DMS79 treated with DMSO at 0.1 percent for 48 hours (cell line): ENCODE data around the gene PRPF38B.
A peak's percentile ranks its signal among the peaks of the same experiment; 100 is the strongest.
"Not testable (repeated sequence)": the region's sequence is repeated elsewhere in the genome, so short reads cannot be mapped to it uniquely, and the experiment has no call there.

ENCODE experiments used
- DNase-seq: peaks from one replicate; lab custom pipeline; 2025; lab: John Stamatoyannopoulos, UW

The PRPF38B gene, protein sequence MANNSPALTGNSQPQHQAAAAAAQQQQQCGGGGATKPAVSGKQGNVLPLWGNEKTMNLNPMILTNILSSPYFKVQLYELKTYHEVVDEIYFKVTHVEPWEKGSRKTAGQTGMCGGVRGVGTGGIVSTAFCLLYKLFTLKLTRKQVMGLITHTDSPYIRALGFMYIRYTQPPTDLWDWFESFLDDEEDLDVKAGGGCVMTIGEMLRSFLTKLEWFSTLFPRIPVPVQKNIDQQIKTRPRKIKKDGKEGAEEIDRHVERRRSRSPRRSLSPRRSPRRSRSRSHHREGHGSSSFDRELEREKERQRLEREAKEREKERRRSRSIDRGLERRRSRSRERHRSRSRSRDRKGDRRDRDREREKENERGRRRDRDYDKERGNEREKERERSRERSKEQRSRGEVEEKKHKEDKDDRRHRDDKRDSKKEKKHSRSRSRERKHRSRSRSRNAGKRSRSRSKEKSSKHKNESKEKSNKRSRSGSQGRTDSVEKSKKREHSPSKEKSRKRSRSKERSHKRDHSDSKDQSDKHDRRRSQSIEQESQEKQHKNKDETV

DNA sequence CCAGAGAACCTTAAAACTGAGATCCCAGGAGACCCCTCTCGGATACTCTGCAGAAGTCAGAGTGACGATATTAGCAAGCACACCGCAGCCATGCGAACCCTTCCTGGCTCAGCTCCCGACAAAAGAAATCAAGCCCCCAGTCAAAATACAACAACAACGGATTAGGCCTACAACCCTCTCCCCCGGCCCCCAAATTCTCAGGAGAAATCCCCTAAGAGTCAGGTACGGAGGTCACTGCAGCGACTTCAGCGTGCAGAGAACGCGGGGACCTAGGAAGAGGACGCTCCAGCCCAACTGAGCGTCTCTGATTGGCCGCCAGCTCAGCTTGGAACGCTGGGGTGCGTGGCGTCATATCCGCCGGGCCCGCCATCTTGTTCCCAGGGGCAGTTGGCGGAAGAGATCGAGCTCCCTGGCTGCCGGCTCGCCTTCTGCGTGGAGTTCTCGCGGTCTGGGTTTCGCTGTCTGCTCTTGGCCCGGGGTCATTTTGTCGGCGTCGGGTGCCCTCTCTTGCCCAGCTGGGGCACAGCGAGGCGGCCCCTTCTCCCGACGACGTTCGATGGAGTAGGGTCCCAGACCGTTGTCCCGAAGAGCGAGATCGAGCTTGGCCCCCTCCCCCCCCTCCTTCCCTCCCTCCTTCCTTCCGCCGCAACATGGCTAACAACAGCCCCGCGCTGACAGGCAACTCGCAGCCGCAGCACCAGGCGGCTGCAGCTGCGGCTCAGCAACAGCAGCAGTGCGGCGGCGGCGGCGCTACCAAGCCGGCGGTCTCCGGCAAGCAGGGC is at the start of gene PRPF38B:
PRPF38B (plus strand) TSS at position 369 of the 782 bp plus-strand sequence; CDS start at position 651, 282 bp downstream.
- DNase-seq, result peak; percentile 86

DNA sequence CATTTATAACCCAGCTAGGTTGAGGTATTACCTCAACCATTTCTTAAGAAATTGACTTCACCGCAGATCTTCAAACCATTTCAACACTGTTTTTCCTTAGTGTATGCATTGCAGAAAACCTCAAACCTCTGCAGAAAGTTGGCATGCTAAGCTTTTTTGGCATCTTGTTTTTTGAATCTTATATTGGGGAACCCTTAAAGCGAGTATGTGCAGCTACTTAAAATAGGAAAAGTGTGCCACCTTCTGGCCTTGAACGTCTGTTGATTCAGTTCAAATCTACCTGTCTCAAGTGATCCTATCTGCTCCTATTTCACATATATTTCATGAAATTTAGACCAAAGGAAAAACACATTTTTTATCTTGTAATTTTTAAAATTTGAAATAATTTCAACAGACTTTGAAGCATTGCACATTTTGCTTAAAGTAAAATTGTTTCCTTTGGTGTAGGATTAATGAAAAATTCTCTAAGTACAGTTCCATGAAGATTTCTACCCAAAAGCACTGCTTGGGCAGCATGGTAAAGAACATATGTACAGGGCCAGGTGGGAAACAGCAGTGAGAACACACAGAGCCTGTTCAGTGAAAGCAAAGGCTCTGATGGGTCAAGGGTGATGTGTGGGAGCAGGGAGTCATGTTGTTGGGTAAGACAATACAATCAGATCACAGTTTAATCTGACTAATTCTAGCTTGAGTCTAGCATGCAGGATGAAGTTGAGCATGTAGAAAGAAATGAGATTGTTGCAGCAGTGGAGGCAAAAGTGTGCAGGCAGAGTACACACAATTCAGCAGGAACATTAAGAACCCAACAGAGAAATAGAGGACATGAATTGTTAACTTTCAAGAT is 48.4 kb upstream of the PRPF38B start:
- peak; percentile 86 for DNase-seq

DNA sequence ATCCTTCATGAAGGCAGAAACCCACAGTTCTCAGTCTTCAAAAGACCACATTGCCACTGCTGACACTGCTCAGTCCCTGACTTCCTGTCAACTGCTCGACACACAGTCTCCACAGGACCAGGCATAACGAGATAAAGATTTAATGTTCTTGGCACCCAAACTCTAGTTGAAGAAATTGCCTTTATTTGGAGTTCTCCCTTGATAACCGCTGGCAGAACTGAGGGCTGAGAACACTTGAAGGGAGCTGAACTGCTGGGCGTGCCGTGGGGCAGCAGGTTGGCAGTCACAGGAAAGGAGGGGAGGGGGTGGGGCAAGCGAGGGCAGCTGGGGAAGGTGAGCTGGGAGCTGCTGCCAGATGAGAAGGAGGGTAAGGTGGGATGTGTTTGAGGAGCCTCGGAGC is 47.1 kb upstream of the PRPF38B start:
- peak; percentile 61 for DNase-seq

DNA sequence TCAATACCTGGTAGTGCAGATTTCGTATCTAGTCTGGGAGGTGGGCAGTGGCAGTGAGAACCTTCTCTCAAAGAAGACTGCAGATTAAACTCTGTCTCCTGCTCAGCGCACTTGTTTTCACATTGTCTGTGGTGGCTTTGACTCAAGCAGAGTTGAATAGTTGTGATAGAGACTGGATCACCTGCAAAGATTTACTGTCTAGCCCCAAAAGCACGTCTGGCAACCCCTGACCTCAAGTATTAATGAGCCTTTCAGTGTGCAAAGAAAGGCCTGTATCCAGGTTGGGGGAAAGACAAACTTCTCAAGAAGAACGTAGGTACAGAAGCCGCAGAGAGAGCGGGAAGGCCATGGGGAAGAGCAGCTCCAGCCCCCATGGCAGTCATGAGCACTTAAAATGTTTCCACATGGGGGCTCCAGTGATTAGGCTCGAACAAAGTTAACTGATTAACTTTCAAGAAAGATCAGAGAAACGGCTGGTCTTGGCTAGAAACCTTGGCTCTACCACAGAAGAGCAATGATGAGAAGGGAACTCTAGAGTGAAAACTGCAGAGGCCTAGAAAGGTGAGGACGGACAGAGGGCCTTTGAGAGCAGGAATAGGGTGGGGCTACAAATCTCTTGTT is 46.4 kb upstream of the PRPF38B start:
- DNase-seq, result no peak

DNA sequence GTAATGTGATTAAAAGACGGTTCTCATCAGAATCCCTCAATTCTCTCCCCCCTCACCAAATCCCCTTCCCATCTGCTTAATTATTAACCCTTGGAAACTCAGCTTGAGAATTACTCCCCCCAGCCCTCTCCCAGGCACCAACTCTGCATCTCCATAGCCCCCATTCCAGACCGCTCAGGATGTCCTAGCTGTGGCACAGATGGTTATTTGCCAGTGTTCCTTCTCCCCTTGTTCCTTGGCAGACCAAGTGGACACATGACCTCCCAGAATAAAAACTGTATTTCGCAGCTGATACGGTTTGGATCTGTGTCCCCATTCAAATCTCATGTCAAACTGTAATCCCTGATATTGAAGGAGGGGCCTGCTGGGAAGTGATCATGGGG is 45.9 kb upstream of the PRPF38B start:
- DNase-seq, result no peak

DNA sequence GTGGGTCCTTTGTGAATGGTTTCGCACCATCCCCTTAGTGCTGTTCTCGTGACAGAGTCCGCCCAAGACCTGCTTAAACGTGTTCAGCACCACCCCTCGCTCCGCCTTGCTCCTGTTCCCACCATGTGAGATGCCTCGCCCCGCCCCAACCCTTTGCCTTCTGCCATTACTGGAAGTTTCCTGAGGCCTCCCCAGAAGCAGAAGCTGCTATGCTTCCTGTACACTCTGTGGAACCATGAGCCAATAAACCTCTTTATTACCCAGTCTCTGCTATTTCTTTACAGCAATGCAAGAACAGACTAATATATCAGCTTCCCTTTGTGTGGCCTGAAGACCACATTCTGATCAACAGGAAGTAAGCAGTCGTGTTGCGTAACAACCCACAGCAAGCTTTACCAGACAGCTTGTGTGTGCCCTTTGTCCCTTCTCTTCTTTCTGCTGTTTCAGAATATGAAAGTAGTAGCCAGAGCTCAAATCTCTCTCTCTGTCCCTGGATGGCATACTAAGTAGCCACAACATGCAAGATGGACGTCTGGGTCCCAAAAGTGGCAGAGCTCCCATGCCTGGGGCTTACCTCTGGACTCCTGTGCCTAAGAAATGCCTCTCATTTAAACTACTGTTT is 45.4 kb upstream of the PRPF38B start:
- DNase-seq, result no peak

DNA sequence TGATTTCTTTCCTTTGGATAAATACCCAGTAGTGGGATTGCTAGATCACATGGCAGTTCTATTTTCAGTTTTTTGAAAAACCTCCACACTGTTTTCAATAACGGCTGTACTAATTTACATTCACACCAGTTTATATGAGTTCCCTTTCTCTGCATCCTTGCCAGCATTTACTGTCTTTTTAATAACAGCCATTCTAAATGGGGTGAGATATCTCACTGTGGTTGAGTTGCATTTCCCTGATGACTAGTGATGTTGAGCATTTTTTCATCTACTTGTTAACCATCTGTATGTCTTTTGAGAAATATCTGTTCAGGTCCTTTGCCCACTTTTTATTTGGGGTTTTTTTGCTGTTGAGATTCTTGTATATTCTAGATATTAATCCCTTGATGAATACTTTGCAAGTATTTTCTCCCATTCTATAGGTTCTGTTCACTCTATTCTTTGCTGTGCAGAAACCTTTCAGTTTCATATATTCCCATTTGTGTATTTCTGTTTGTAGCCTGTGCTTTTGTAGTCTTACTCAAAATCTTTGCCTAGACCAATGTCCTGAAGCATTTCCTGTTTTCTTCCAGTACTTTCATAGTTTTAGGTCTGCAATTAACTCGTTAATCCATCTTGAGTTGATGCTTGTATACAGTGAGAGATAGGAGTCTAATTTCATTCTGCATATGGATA is 38.5 kb upstream of the PRPF38B start:
- DNase-seq, result no peak

DNA sequence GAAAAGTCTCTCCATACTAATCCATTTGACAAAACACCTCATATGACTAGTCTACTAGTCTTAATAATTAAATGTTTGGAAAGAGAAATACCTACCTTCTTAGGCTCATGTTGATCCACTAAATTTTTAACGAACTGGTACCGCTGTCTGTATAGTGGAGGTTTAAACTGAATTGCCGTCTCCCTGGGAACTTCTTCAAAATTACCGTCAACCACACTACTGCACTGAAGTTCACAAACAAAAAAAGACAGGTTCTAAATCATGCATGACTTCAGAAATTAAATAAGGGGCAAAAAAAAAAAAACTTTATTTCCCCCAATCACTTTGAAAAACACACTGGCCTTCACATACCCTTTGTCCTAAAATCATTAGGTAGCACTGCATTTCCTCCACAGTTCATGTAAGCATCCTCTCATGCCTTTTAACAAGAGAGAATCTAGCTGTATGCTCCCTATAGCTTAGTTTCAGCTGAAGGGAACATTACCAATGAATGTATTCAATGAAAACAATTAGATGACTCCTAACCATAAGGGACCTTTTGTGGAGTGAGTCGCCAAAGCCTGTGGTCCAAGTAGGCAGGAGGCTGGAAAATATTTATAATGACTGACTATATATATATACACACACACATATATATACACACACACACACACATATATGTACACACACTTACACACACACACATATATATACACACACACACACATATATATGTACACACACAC is 34.6 kb upstream of the PRPF38B start:
- DNase-seq, result no peak

DNA sequence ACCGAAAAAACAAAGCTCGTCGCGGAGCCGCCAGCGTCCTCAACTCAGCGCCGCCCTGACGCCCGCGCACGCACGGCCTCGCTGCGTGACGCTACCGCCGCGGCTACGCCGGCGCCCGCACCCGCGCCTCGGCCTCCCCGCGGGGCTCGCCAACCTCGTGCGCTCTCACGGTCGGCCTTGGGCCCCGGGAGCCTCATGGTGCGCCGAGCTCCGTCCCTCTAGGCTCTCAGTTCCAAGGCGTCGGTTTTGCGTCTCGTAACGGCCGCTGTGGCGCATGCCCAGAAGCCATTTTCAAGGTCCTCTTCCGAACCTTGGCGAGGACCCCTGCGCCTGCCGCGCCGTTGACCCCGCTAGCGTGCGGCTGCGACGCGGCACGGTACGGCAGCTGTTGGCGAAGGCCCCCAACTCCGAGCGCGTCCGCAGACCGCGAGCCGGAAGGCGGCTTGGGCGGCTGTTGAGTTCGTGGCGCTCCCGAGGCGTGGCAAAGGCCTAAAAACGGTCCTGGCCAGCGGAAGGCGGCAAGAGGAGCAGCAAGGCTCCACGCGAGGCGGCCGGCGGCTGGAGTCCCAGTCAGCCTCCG is 31.0 kb upstream of the PRPF38B start, which contains the start of gene HENMT1:
HENMT1 (minus strand) TSS at position 64 of the 580 bp plus-strand sequence. CDS start 1,209 bp downstream, outside the sequence.
- DNase-seq, result no peak

DNA sequence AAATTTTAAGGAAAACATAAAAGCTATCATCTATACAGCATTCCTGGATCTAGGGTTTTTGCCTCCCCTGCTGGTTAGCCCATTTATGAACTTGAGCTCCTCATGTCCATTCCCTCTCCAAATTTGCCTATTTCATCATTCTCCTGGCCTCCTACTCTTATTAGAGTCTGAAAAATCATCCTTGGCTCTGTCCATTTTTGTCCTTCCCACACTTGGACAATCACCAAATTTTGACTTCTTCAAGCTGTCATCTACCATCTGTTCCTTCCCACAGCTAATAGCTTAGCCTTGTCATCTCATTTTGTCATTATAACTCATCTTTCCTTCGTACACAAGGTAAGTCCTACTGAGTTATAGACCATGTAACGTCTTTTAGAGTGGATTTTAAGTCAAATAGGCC is 29.0 kb upstream of the PRPF38B start:
- no peak for DNase-seq

DNA sequence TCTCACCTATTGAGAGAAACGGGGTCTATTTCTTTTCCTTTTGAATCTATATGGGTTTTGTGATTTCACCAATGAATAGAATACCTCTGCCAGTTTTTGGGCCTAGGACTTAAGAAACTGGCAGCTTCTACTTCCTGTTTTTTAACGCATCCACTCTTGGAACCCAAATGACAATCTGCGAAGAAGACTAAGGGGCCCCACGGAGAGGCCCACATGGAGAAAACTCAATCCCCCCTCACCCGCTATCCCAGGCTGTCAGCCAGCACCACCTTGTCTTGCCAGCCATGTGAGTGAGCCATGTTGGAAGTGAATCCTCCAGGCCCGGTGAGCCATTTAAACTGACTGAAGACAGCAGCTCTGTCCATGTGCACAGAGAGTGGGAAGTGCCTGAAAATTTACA is 27.6 kb upstream of the PRPF38B start:
- DNase-seq, result no peak

DNA sequence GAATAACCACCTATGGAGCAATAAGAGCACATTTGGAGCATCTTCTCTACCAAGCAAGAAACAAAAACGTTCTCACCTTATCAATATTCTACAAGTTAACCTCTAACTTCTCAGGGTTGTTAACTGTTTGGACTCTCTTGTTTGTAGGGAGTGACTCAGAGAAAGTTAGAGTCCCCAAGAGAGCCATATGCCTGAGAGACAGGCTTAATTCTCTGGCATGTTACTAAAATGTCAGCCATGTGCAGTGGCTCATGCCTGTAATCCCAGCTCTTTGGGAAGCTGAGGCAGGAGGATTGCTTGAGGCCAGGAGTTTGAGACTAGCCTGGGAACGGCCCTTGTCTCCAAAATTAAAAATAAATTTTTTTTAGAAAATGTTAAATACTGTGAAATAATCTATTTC is 27.0 kb upstream of the PRPF38B start:
- DNase-seq, result no peak

DNA sequence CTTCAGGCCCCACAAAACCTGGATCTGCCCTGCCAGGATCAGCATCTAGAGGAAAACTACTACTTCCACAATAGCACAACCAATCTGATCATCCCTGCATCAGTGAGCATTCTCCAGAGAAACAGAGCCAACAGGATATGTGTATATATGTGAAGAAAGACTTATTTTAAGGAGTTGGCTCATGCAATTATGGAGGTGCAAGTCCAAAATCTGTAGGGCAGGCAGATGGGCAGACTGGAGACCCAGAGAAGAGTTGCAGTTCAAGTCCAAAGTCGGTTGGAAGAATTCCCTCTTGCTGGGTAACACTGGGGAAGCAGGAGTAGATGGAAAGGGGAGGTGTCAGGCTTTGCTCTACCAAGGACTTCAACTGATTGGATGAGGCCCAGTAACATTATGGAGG is 26.3 kb upstream of the PRPF38B start:
- no peak for DNase-seq

DNA sequence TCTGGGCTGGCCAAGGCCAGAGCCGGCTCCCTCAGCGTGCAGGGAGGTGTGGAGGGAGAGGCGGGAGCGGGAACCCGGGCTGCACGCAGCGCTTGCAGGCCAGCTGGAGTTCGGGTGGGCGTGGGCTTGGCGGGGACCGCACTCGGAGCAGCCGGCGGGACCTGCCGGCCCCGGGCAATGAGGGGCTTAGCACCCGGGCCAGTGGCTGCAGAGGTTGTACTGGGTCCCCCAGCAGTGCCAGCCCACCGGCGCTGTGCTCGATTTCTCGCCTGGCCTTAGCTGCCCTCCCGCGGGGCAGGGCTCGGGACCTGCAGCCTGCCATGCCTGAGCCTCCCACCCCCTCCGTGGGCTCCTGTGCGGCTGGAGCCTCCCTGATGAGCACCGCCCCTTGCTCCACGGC is 24.7 kb upstream of the PRPF38B start:
- DNase-seq, result not testable (repeated sequence)

DNA sequence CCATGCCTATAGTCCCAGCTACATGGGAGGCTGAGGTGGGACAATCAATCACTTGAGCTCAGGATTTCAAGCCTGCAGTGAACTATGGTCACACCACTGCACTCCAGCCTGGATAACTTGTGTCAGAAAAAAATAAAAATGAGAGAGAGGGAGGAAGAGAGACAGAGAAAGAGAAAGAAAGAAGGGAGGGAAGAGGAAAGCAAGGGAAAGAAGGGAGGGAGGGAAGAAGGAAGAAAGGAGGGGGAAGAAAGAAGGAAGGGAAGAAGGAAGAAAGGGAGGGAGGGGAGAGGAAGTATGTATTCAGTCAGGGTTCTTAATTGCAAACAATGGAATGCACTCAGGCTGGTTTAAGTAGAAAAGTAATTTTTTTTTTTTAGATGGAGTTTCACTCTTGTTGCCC is 23.3 kb upstream of the PRPF38B start:
- DNase-seq, result no peak

DNA sequence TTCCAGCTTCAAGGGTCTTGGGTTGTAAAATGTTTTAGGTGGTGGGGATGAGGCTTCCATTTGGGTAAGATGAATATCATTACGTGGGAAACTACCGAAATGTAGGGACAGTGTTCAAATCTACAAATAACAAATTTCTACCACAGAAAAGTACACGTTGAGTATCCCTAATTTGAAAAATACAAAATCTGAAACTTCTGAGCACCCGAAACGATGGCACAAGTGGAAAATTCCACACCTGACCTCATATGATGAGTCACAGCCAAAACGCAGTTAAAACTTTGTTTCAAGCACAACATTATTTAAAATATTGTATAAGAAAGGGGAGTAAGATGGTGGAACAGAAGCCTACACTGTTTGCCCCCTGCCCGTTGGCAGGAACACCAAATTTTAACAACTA is 22.4 kb upstream of the PRPF38B start:
- no peak for DNase-seq

DNA sequence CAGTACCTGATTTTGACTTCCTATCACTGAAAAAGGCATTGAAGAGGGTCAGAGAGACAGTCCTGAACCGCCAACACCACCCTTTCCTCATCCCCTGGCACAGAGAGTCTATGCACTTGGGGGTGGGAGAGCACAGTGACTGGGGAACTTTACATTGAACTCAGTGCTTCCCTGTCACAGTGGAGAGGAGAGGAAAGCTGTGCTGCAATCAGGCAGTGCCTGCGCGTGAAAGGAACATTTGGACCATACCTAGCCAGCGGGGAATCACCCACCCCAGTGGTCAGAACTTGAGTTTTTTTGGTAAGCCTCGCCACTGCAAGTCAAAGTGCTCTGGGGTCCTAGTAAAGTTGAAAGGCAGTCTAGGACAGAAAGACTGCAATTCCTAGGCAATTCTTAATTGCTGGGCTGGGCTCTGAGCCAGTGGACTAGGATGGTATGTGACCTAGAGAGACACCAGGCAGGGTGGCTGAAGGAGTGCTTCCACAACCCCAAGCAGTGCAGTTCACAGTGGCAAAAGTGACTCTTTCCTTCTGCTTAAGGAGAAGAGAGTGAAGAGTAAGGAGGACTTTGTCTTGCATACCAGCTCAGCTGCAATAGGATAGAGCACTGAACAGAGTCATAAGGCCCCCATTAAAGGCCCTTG is 21.9 kb upstream of the PRPF38B start:
- DNase-seq, result no peak

DNA sequence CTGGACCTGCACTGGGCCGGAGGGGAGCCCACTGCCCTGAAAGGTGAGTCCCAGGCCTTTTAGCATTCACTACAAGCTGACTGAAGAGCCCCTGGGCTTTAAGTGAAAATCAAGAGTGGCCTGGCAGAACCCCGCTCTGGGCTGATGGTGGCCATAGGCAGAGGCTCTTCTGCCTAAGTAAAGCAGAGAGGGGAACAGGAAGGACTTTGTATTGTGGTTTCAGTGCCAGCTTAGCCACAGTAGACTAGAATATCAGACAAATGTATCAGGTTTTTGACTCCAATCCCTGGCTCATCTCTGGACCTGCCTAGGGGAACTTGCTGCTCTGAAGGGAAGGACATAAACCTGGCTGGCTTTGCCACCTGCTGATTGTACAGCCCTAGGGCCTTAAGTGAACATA is 21.0 kb upstream of the PRPF38B start:
- no peak for DNase-seq

DNA sequence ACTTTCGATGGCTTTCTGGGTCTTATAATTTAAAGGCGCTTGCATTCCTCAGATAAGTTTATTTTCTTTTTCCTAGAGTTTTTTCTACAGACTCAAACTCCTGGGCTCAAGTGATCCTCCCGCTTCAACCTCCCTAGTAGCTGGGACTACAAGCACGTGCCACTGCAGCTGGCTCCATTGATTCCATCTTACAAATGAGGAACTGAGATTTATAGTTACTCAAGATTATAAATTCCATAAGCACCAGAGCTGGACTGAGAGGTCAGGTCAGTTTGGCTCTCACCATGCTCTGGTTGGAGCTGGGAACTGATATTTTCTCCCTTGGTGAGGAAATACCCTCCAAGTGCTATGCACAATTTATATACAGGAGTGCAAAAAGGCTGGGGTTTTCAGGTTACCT is 13.4 kb upstream of the PRPF38B start:
- DNase-seq, result no peak
